Measurements from ENCODE around the gene ZNF445. TPM values are rescaled to one million over a fixed set of nuclear protein-coding genes. Genes with fewer than 3 reads are reported as not detected.
"Not testable (repeated sequence)": the region's sequence is repeated elsewhere in the genome, so short reads cannot be mapped to it uniquely, and the experiment has no call there.

Gene ZNF445
- total and polyA plus RNA-seq, 4 donors, result 2.1 to 8.7 (median 4.9) TPM

DNA sequence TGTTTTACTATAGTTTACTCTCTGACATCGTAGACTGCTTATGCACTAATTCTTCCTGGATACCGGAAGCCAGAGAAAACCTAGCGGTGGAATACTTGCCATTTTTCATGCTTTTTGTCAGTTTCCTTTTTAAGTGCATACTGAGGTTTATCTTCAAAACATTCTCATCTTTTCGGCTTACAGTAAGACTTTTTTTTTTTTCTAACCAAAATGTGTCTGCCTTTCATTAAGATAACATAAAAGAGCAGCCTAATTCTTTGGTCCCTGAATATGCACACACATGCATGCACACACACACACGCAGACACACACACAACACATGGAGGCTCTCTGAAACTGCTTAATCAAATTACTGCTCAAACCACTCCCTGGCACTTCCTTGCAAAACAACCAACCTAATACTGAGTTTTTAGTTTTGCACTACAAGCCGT is 1.3 kb downstream of the ZNF445 start:
- H3K4me3 ChIP-seq (ENCODE audit: low read depth in 1 of 3, low read length in 3 of 3), result peak overlapping the region; percentile 41 to 87 (median 83)
- DNase-seq (ENCODE audit: low spot score), result no peak
- WGBS, result 28% methylated on average over 6 of the region's 6 CpGs

GRCh38 chr3:44474886-44475285 is 2.6 kb downstream of the ZNF445 start:
- DNase-seq (ENCODE audit: low spot score); H3K9ac ChIP-seq (ENCODE audit: low read depth in 1 of 2, low read length in 2 of 2); H3K9me3 ChIP-seq (ENCODE audit: control insufficient read depth in 4 of 4, low read length in 3 of 4); H3K27ac ChIP-seq (ENCODE audit: low read depth in 1 of 2, low read length in 2 of 2); H3K4me3 ChIP-seq (ENCODE audit: low read depth in 1 of 3, low read length in 3 of 3); H3K36me3 ChIP-seq (ENCODE audit: control insufficient read depth in 4 of 4, insufficient read depth in 3 of 4, low read depth in 1 of 4, low read length in 3 of 4); H3K27me3 ChIP-seq (ENCODE audit: control insufficient read depth in 4 of 4, insufficient read depth in 4 of 4, low read length in 3 of 4): not testable (repeated sequence)
- 95% methylated on average over 10 of the region's 10 CpGs for WGBS
- peaks cover 0 to 16% (median 13%) of the 10 kb centered on the region in 4 donors for H3K4me1 ChIP-seq (ENCODE audit: control insufficient read depth in 4 of 4, insufficient read depth in 4 of 4, low read length in 3 of 4)

More for the DNA sequence above, 1.3 kb downstream of the ZNF445 start:
- TF ChIP-seq HNF4G (IDR thresholded peaks at IDR 0.05), result no peak
- TF ChIP-seq, protein P1, sequence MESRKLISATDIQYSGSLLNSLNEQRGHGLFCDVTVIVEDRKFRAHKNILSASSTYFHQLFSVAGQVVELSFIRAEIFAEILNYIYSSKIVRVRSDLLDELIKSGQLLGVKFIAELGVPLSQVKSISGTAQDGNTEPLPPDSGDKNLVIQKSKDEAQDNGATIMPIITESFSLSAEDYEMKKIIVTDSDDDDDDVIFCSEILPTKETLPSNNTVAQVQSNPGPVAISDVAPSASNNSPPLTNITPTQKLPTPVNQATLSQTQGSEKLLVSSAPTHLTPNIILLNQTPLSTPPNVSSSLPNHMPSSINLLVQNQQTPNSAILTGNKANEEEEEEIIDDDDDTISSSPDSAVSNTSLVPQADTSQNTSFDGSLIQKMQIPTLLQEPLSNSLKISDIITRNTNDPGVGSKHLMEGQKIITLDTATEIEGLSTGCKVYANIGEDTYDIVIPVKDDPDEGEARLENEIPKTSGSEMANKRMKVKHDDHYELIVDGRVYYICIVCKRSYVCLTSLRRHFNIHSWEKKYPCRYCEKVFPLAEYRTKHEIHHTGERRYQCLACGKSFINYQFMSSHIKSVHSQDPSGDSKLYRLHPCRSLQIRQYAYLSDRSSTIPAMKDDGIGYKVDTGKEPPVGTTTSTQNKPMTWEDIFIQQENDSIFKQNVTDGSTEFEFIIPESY (IDR thresholded peaks at IDR 0.05), result no peak
- TF ChIP-seq JUND (IDR thresholded peaks at IDR 0.05), result no peak
- TF ChIP-seq EGR1 (IDR thresholded peaks at IDR 0.05; ENCODE audit: low read depth in 2 of 2), result no peak
- TF ChIP-seq, protein P2, sequence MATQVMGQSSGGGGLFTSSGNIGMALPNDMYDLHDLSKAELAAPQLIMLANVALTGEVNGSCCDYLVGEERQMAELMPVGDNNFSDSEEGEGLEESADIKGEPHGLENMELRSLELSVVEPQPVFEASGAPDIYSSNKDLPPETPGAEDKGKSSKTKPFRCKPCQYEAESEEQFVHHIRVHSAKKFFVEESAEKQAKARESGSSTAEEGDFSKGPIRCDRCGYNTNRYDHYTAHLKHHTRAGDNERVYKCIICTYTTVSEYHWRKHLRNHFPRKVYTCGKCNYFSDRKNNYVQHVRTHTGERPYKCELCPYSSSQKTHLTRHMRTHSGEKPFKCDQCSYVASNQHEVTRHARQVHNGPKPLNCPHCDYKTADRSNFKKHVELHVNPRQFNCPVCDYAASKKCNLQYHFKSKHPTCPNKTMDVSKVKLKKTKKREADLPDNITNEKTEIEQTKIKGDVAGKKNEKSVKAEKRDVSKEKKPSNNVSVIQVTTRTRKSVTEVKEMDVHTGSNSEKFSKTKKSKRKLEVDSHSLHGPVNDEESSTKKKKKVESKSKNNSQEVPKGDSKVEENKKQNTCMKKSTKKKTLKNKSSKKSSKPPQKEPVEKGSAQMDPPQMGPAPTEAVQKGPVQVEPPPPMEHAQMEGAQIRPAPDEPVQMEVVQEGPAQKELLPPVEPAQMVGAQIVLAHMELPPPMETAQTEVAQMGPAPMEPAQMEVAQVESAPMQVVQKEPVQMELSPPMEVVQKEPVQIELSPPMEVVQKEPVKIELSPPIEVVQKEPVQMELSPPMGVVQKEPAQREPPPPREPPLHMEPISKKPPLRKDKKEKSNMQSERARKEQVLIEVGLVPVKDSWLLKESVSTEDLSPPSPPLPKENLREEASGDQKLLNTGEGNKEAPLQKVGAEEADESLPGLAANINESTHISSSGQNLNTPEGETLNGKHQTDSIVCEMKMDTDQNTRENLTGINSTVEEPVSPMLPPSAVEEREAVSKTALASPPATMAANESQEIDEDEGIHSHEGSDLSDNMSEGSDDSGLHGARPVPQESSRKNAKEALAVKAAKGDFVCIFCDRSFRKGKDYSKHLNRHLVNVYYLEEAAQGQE (IDR thresholded peaks at IDR 0.05), result no peak
- TF ChIP-seq, protein P3, sequence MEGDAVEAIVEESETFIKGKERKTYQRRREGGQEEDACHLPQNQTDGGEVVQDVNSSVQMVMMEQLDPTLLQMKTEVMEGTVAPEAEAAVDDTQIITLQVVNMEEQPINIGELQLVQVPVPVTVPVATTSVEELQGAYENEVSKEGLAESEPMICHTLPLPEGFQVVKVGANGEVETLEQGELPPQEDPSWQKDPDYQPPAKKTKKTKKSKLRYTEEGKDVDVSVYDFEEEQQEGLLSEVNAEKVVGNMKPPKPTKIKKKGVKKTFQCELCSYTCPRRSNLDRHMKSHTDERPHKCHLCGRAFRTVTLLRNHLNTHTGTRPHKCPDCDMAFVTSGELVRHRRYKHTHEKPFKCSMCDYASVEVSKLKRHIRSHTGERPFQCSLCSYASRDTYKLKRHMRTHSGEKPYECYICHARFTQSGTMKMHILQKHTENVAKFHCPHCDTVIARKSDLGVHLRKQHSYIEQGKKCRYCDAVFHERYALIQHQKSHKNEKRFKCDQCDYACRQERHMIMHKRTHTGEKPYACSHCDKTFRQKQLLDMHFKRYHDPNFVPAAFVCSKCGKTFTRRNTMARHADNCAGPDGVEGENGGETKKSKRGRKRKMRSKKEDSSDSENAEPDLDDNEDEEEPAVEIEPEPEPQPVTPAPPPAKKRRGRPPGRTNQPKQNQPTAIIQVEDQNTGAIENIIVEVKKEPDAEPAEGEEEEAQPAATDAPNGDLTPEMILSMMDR (IDR thresholded peaks at IDR 0.05; ENCODE audit: low read depth, low read length, missing input control), result no peak
- no peak for TF ChIP-seq TAF1 (conservative IDR thresholded peaks at IDR 0.05)
- Histone ChIP-seq H3K27ac (ENCODE audit: low read depth in 1 of 2, low read length in 2 of 2) (no peak overlapping the region), H3K4me1 (ENCODE audit: control insufficient read depth in 4 of 4, insufficient read depth in 4 of 4, low read length in 3 of 4) (peaks cover 0 to 16% (median 13%) of the 10 kb centered on the region in 4 donors), H3K9ac (ENCODE audit: low read depth in 1 of 2, low read length in 2 of 2) (peak overlapping the region in 1 of 2 donors; percentile 72), H3K9me3 (ENCODE audit: control insufficient read depth in 4 of 4, low read length in 3 of 4) (no peaks in the 10 kb centered on the region), H3K27me3 (ENCODE audit: control insufficient read depth in 4 of 4, insufficient read depth in 4 of 4, low read length in 3 of 4) (no peaks in the 10 kb centered on the region), H3K36me3 (ENCODE audit: control insufficient read depth in 4 of 4, insufficient read depth in 3 of 4, low read depth in 1 of 4, low read length in 3 of 4) (no peaks in the 10 kb centered on the region)

GRCh38 chr3:44470430-44470829 is 7.0 kb downstream of the ZNF445 start:
- H3K27me3 ChIP-seq (ENCODE audit: control insufficient read depth in 4 of 4, insufficient read depth in 4 of 4, low read length in 3 of 4), result no peaks in the 10 kb centered on the region
- H3K27ac ChIP-seq (ENCODE audit: low read depth in 1 of 2, low read length in 2 of 2), result no peak overlapping the region
- H3K9me3 ChIP-seq (ENCODE audit: control insufficient read depth in 4 of 4, low read length in 3 of 4), result no peaks in the 10 kb centered on the region
- H3K36me3 ChIP-seq (ENCODE audit: control insufficient read depth in 4 of 4, insufficient read depth in 3 of 4, low read depth in 1 of 4, low read length in 3 of 4), result peaks cover 0 to 5% (median 2%) of the 10 kb centered on the region in 4 donors
- DNase-seq (ENCODE audit: low spot score), result no peak
- TF ChIP-seq SP1 (IDR thresholded peaks at IDR 0.05) (no peak), FOXA2 (IDR thresholded peaks at IDR 0.05) (no peak), ATF3 (IDR thresholded peaks at IDR 0.05) (no peak), FOXA1 (IDR thresholded peaks at IDR 0.05) (no peak), NR2F2 (IDR thresholded peaks at IDR 0.05) (no peak), JUND (IDR thresholded peaks at IDR 0.05) (no peak), EGR1 (IDR thresholded peaks at IDR 0.05; ENCODE audit: low read depth in 2 of 2) (no peak), TAF1 (conservative IDR thresholded peaks at IDR 0.05) (no peak)
- TF ChIP-seq, protein P1 (IDR thresholded peaks at IDR 0.05), result no peak
- H3K4me3 ChIP-seq (ENCODE audit: low read depth in 1 of 3, low read length in 3 of 3), result no peak overlapping the region
- H3K4me1 ChIP-seq (ENCODE audit: control insufficient read depth in 4 of 4, insufficient read depth in 4 of 4, low read length in 3 of 4), result no peaks in the 10 kb centered on the region
- 75% methylated on average over 1 of the region's 1 CpG for WGBS
- H3K9ac ChIP-seq (ENCODE audit: low read depth in 1 of 2, low read length in 2 of 2), result no peak overlapping the region
